Right ventricle myocardium superior (tissue), 1 donor: Measurements from ENCODE around the gene SLC1A2. TPM values are rescaled to one million over a fixed set of nuclear protein-coding genes. Genes with fewer than 3 reads are reported as not detected.

ENCODE experiments used
- ATAC-seq: fragments of 200-7000 bp; cut with Tn5 transposase; one replicate; pipeline ENCODE4 v1.9.1; 2020; ENCODE audit warnings: mild to moderate bottlenecking; ENCODE audit not compliant: poor library complexity
- DNase-seq: peaks from one replicate; pipeline ENCODE4 v3.0.0-alpha.2; 2020
- intact Hi-C: fragments of 100-400 bp; cut with DNase I; formaldehyde crosslinking; loops from one replicate; pipeline ENCODE4 v1.11.2; 2022
- total RNA-seq: library from RNA; stranded (reverse); fragmentation: NEBNext Ultra II Directional; extraction: Animal tissue kit (Norgen Biotek cat#: 25700); gene quantifications from one replicate; pipeline ENCODE4 v1.2.1, GENCODE V29; 2021
- donor health status: DM: no; HTN: yes; CAD: no; lungs with severe emphysema.

Gene SLC1A2
- total RNA-seq, 1 donor from 2014 or later, result 2.0 TPM

DNA sequence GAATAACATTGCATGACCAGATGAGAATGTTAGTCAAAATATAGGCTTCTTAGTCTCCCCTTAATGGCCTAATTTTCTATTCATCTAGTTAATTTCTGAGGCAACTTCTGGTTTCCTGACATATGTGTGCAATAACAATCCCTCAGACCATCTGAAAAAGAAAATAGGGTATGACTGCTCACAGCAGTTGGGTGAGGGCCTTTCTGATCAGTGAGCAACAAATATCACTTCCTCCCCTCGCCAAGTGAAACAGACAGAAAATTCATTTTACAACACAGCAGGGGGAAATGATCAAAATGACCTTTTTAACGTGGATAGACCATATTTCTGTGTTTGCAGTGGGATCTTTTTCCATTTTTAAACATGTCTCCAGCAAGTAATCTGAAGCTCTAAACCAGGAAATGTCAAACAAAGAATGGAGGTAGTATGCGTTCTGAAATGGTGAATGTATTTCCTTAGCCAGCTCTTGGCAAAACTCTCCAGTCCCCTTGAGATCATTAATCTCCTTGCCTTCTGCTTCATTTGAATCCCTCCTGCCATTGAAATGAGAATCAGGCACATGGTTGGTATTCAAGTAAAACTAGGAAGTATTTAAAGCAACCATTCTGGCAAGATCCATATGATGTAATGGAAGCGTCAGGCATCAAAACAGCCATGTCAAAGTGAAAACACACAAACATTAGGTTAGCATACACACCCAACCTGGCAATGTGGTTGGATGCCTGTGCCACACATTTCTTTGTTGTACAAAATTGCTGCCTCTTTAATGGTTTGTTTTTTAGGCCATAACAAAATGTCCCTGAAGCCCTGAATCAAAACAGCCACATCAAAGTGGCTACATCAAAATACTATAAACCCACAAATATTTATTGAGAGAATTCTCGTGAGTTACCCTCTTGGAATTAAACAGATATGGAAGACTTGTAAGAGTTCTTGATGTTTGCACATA, 100.1 kb downstream of the SLC1A2 start:
- ATAC-seq (no peak), DNase-seq (no peak)
- intact Hi-C loops, result no loop called here

DNA sequence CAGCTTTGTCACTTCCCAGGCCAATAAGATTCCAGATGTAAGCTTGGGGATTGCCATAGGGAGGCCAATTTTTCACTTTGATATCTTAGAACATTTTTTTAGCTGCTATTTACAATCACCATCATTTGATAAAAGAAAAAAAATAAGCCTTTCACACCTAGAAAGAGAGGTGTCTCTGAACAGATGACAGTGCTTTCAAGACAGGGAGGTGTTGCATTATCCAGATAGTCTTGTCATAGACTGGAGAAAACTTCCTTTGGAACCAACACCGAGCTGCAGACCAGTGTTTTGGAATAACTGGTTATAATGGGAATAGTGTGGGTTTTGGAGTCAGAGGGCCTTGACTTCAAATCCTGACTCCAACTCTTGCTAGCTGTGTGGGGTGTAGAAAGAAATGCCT, 101.0 kb downstream of the SLC1A2 start:
- intact Hi-C loops, result no loop called here
- no peak for DNase-seq
- no peak for ATAC-seq

DNA sequence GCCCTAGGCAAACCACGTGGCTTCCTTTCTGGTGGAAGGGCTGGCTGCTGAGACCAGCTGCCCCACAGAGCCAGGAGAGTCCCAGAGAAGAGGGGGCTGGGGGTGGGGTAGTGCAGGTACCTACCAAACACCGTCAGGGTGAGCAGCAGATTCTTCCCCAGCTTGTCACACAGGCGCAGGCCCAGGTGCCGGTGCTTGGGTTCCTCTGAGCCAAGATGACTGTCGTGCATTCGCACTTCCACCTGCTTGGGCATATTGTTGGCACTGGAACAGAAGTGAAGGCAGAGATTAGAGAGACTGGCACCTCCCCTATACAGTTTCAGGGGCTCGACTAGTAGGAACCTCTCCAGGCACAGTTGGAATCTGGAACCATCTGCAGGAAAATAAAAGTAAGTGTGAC, 102.1 kb downstream of the SLC1A2 start:
- DNase-seq, result no peak
- no peak for ATAC-seq
- intact Hi-C loops, result no loop called here

DNA sequence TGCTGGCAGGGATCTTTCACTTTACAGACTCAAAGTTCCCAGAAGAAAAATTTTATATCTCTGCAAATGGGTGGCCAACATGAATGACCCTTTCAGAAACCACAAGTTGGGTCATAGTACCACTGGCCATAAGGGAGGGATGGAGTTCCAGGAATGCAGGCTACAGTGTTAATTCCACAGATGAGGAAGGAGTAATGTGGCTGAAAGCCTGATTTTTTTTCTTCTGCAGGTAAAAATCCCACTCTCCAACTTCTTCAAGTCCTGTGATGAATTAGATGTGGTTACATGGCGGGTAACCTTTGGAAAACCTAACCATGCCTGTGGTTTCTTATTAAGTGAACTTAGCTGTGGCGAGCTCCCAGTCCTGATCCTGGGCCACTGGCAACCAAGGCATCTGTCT, 103.2 kb downstream of the SLC1A2 start:
- intact Hi-C loops, result no loop called here
- DNase-seq (no peak), ATAC-seq (no peak)

DNA sequence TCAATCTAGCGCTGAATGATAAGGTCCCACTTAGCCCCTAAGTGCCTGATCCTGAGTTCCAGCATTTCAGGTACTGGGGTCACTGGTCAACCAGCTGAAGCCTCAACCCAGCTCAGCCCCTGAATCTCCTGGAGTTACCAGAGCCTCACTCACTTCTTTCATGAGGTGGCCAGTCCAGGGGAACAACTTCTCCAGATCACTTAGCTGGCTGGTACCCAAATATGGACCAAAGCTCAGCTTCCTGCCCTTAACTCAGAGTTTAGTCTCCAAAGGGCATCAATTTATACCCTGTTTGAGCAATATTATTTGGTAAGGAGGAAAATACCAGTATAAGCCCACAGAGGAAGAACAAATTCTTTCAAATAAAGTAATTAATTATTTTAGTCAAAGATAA, 105.6 kb downstream of the SLC1A2 start:
- no peak for DNase-seq
- ATAC-seq, result no peak
- intact Hi-C loops, result no loop called here

DNA sequence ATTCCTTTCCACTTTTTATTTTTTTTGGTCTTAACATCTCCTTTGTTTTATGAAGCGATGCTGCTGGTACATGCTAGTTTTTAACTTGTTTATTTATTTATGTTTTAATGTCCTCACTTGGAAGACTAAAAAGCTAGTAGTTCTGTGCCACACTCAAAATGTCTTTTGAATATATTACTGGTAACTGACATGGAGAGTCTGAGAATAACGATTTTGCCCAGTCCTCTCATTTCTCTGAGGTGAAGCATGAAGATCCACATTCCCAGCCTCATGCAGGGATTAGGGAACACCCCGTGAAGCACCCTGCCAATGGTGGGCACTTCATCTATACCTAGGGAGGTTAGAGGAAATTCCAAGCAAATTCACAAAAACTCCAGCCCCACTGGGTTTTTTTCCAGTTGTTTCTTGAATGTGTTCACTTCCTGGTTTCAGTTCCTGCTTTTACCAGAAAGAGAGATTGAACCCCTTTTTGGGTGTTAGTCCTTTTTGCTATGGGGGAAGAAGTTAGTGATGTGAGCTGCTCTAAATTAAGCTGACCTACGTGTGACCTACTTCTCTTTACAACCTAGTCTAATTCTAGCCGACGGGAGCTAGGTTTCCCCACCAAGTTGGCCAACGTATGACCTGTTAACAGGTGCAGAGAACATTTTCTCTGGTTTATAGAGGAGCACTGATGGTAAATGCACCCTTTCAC, 106.1 kb downstream of the SLC1A2 start:
- ATAC-seq, result peak; percentile 46
- no peak for DNase-seq
- intact Hi-C loops, result no loop called here

DNA sequence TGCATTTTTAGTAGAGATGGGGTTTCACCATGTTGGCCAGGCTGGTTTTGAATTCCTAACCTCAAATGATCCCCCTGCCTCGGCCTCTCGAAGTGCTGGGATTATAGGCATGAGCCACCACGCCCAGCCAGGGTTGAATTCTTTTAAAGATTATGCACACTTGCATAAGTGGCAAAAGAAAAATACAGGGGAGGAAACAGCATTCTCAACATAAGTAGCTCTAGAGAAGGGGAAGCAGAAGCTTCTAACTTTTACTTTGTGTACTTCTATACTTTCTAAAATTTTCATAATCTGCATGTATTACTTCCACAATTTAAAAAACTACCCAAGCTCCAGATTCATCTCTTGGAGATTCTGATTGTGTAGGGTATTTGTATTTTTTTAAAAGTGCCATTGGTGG, 108.0 kb downstream of the SLC1A2 start:
- ATAC-seq (no peak), DNase-seq (no peak)
- intact Hi-C loops, result no loop called here

DNA sequence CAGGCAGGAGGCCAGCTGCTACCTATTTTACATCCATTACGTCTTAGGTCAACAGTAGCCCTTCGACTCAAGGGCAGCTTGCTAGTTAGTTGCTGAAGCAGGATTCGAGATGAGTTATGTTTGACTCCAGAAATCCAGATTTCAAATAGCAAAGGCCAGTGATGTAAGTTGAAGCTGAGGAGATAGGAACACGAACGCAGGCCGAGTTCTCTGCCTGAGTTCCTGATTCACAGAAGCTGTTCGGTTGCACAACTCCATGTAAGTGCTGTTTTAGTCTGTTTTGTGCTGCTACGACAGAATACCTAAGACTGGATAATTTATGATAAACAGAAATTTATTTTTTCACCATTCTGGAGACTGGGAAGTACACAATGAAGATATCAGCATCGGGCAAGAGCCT, 111.2 kb downstream of the SLC1A2 start:
- no peak for ATAC-seq
- intact Hi-C loops, result no loop called here
- DNase-seq, result no peak

DNA sequence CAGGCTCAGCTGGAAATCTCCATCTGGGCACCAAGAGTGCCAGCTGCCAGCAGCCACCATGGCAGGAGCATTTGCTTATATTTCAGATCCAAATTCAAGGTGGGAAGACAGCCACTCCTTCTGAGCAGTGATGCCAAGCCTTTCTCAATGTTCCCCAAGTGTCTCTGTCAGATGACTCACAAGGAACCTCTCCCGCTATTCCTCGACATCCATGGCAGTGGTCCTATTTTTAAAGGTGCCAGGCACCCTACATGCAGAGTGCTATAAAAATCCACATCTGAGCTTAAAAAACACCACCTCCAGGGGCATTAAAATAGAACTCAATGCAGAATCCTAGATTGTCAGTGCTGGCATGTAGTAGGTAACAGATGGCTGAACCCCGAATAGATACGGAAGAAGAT, 112.1 kb downstream of the SLC1A2 start:
- ATAC-seq (no peak), DNase-seq (no peak)
- intact Hi-C loops, result no loop called here

DNA sequence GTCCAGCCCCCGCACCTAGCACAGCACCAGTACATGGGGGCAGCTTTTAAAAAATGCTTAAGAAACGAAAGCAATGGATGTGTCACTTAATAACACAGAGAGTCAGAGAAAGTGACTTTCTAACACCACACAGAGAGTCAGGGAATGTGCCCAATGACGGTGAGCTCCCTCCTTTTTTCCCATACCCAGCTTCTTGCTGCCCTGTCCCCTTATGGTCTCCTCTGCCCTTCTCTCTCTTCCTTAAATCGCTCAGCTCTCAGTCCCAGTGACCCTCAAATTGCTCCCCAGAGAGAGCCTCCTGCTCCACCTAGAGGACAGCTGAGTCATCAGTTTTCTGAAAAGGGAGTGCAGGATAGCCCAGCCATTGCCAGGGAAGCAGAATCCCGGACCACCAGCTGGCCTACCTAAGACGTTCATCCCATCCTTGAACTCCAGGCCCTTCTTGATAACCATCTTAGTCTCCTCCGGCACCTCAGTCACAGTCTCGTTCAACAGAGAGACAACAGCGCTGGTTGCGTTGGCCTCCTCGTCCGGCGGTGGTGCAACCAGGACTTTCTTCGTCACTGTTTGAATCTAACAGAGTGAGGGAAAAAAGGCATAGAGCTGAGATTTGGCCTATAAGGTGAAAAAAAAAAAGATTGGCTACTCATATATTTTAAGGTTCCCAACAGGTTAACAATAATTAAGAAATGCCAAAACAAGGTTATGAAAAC, 113.5 kb downstream of the SLC1A2 start:
- ATAC-seq (peak; percentile 37), DNase-seq (no peak)
- intact Hi-C loops, result no loop called here

DNA sequence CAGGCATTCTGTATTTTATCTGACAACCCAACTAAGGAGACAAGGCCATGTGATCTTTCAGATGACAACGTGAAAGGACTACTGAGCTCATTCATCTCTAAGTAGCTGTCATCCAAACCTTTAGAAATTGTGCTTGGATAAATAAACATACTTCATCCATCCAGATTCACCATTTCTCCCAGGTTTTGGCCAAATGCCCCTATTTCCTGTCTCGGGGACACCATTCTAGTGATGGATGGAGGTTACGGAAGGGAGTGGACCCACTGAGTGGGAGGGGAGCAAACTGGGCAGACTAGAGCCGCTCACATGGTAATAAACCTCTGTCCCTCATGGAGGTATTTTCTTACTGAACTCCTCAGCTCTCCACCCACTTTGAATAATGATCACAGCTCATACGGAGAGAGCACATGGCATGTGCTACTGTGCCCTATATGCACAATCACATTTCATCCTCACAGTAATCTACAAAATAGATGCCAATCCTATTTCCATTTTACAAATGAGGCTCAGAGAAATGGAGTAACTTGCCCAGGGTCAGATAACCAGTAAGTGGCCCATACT, 114.4 kb downstream of the SLC1A2 start:
- no peak for ATAC-seq
- DNase-seq, result no peak
- intact Hi-C loops, result no loop called here

DNA sequence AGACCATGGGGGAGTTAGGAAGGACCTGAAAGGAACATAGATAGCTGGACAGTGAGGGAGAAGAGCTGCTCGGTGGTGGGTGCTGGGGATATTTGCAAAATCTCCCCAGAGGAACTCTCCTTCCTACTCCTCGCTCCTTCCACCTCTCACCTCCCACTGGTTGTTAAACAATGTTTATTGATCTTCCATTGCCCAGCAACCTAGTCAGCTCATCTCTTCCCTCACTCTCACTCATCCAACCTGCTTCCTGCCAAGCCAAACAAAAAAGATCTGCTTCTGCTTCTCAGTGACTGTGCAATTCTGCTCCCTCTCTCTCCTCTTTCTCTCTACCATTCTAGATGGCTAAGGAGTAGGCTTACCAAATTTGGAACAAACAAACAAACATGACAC, 115.0 kb downstream of the SLC1A2 start:
- ATAC-seq, result peak; percentile 28

DNA sequence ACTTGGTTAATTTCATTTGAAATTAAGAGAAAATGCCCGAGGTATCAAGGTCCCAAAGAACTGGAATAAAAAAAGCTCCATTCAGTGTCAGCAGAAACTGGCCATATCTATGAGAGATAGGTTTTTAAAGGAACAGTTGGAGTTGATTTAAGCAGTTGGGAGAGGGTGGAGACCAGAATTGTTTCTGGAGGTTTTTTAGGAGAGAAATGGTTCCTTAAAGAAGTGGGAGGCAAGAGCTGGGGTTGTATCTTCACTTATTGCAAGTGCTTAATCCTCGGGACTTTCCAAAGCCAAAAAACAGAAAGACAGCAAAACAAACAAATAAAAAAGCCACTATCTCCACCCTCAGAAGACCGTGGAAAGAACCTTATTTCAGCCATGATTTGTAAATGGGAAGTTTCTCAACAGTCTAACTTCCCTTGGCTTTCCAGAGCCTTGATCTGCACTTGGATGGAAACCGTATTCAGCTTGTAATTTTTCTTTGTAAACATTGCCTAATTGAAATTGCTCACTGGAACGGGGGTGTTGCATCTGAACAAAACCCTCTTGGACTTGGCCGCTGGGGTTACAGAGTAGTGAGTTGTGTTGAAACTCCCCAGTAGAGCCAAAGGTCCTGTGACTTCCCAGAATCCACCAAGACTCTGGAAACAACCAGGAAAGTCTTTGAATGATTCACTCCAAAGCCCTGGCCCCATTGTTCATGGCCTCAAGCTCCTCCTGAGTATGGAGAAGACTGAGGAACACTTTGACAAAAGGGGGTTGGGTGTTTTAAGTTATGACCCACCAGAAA, 115.6 kb downstream of the SLC1A2 start:
- DNase-seq, result peak; percentile 53
- intact Hi-C loops, result no loop called here
- ATAC-seq, result peak; percentile 83

More for the DNA sequence above, 115.0 kb downstream of the SLC1A2 start:
- no peak for DNase-seq
- intact Hi-C loops, result no loop called here

DNA sequence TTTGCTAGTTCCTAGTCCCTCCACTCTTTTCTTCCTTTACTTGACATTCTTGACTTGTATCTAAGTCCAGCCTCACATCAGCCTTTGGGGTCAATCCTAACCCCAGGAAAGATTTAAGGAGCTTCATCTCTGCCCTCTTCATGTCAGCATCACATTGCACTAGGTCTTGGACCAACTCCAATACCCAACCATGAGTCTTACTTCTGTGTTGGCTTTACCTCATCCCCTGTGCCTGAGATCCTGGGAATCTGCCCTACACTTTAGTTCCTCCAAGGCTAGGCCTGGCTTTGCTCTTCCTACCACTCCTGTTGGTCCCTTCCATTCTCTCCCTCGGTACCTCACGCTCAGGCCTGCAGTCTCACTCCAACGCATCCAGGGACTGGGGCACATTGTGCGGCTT, 117.0 kb downstream of the SLC1A2 start:
- intact Hi-C loops, result no loop called here

DNA sequence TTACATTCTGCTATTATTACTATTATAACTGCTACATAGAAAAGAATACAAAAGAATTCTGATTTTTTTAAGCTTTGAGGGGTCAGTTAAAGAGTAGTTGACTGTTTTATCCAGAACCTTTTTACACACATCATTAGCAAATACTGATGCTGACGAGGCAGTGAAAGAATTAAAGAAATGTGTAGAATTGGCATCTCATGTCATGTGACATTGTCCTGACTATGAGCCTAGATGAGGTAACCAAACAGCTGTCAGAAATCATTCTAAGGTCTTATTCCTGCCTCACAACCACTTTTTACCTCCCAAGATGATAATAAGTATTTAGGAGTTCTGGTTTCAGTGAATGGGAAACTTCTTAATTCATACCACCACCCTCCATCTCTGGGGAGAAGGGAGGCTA, 121.0 kb downstream of the SLC1A2 start:
- ATAC-seq, result no peak
- intact Hi-C loops, result no loop called here

More for the DNA sequence above, 117.0 kb downstream of the SLC1A2 start:
- no peak for ATAC-seq
- DNase-seq, result no peak

DNA sequence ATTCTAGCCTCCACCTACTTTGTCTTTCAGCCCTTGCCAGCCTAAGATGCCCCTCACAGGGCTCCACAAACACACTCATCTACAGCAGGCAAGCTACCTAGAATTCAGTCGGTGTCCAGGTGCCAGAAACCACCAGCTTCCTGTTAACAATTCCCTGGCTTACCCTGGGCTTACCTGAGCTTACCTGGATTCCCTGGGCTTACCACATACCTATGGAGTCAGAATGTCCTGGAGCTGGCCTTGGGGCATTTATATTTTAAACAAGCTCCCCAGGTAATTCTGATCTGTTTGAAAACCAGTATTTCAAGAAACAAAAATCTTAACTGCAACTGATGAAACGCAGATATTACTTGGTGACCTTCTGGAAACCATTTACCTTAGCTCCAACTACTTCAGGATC, 123.6 kb downstream of the SLC1A2 start:
- no peak for DNase-seq
- ATAC-seq, result no peak
- intact Hi-C loops, result no loop called here

More for the DNA sequence above, 121.0 kb downstream of the SLC1A2 start:
- DNase-seq, result no peak

DNA sequence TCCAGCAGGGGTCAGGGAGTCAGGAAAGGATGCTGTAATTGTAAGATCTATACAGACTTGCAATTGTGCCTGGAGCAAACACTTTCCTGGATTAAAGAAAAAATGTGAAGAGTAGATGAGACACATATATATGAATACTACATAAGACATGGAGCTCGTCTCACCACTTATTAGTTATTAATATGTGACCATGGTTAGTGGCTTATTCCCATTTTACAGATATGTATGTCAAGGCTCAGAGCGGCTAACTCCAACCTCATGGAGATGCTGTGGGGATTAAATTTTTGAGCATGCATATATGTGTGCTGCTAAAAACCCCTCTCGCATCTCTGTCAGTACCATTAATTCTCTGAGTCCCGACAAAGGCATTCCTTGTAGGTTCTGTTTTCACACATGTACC, 125.7 kb downstream of the SLC1A2 start:
- DNase-seq, result no peak
- intact Hi-C loops, result no loop called here
- ATAC-seq, result no peak

DNA sequence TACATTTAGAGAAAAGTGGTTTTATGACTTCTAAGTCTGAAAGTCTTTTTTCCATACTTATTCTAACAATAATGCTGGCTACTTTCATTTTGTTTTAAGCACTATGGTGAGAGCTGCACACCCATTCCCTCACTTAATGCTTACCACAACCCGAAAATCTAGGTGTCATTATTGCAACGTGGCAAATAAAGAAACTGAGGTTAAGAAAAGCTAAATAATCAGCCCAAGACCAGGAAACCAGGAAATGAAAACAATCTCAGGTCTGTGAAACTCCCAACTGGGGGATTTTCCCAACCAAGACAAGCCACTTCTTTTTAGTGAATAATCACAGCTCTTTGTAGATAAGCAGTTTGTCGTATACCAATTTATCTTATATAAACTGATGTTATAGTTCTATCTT, 126.3 kb downstream of the SLC1A2 start:
- no peak for DNase-seq
- intact Hi-C loops, result no loop called here
- ATAC-seq, result no peak
